Right hindlimb (tissue), 1 donor: ENCODE data around the gene ZNF432.
A peak's percentile ranks its signal among the peaks of the same experiment; 100 is the strongest.
"Not testable (repeated sequence)": the region's sequence is repeated elsewhere in the genome, so short reads cannot be mapped to it uniquely, and the experiment has no call there.

ENCODE experiments used
- DNase-seq: peaks from one replicate; pipeline ENCODE4 v3.0.0-alpha.2; 2018

ZNF432 gene

GRCh38 chr19:52048555-52049501 is at the start of gene ZNF432:
ZNF432 (minus strand) TSS chr19:52048838; CDS start chr19:52046868, 1,970 bp downstream.
- DNase-seq: peak; percentile 97

GRCh38 chr19:52096416-52096815 is 47.8 kb upstream of the ZNF432 start:
- not testable (repeated sequence) for DNase-seq

- DNase-seq: peak; percentile 97
Observed at GRCh38 chr19:52095172-52096014, 46.8 kb upstream of the ZNF432 start, which contains the start of gene ZNF841. ZNF841 (minus strand) TSS chr19:52095765; CDS start chr19:52084801, 10,964 bp downstream.

- DNase-seq: no peak
Observed at GRCh38 chr19:52094526-52095130, 46.0 kb upstream of the ZNF432 start.

GRCh38 chr19:52086481-52086880 is 37.8 kb upstream of the ZNF432 start:
- no peak for DNase-seq

- no peak for DNase-seq
Observed at GRCh38 chr19:52070496-52070895, 21.9 kb upstream of the ZNF432 start.

DNA sequence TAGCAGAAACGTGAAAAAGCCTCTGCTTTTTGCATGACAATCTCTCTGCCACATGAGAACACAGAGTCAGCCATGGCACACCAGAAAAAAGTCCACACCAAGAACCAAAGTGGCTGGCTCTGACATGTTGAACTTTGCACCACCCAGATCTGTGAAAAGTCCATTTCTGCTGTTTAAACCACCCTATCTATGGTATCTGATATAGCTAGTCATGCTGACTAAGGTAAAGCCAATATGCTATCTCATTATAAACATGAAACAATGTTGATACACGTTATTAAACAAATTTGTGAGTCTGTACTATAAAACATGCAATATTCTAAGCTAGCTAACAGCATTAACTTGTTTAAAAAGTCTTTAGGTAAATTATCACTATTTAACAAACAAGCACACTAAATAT is 21.0 kb upstream of the ZNF432 start:
- no peak for DNase-seq

DNA sequence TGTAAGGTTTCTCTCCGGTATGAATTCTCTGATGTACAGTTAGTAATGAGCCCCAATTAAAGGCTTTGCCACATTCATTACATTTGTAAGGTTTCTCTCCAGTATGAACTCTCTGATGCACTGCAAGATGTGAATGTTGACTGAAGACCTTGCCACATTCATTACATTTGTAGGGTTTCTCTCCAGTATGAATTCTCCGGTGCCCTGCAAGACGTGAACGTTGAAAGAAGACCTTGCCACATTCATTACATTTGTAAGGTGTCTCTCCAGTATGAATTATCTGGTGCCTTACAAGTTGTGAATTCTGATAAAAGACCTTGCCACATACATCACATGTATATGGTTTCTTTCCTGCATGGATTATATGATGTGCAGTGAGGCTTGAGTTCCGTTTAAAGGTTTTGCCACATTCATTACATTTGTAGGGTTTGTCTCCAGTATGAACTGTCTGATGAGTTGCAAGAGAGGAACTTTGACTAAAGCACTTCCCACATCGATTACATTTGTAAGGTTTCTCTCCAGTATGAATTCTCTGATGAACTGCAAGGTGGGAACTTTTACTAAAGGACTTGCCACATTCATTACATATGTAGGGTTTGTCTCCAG is 17.7 kb upstream of the ZNF432 start:
- no peak for DNase-seq

GRCh38 chr19:52065399-52065798 is 16.8 kb upstream of the ZNF432 start:
- no peak for DNase-seq

GRCh38 chr19:52056480-52056879 is 7.8 kb upstream of the ZNF432 start:
- not testable (repeated sequence) for DNase-seq

GRCh38 chr19:52051736-52052135 is 3.1 kb upstream of the ZNF432 start:
- not testable (repeated sequence) for DNase-seq

DNA sequence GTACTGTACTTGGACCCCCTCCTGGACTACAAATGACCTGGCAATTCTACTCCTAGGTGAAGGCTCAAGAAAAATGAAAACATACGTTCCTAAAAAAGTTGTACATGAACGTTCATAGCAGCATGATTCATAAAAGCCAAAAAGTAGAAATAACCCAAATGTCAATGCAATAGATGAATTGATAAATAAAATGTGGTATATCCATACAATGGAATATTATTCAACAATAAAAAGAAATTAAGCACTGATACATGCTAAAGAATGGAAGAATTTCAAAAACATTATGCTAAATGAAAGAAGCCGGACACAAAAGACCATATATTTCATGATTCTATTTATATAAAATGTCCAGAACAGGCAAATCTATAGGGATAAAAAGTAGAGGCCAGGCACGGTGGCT is 9.5 kb downstream of the ZNF432 start:
- no peak for DNase-seq

DNA sequence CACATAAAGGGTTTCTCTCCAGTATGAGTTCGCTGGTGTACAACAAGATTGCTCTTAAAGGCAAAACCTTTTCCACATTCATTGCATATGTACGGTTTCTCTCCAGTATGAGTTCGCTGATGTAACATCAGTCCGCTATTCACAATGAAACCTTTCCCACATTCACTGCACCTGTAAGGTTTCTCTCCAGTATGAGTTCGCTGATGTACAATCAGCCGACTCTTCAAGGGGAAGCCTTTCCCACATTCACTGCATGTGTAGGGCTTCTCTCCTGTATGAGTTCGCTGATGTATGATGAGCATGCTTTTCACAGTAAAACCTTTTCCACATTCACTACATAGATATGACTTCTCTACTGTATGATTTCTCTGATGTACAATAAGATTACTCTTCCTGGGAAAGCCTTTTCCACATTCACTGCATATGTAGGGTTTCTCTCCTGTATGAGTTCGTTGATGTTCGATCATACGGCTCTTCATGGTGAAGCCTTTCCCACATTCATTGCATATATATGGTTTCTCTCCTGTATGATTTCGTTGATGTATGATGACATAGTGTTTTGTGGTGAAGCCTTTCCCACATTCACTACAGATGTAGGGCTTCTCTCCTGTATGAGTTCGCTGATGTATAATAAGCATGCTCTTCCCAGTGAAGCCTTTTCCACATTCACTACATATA is 14.4 kb downstream of the ZNF432 start:
- no peak for DNase-seq

GRCh38 chr19:52028780-52029123 is 19.9 kb downstream of the ZNF432 start:
- no peak for DNase-seq

- DNase-seq: peak; percentile 94
Observed at GRCh38 chr19:52028027-52028779, 20.4 kb downstream of the ZNF432 start, which contains the start of gene ZNF614. ZNF614 (minus strand) TSS chr19:52028379; CDS start chr19:52025745, 2,634 bp downstream.

DNA sequence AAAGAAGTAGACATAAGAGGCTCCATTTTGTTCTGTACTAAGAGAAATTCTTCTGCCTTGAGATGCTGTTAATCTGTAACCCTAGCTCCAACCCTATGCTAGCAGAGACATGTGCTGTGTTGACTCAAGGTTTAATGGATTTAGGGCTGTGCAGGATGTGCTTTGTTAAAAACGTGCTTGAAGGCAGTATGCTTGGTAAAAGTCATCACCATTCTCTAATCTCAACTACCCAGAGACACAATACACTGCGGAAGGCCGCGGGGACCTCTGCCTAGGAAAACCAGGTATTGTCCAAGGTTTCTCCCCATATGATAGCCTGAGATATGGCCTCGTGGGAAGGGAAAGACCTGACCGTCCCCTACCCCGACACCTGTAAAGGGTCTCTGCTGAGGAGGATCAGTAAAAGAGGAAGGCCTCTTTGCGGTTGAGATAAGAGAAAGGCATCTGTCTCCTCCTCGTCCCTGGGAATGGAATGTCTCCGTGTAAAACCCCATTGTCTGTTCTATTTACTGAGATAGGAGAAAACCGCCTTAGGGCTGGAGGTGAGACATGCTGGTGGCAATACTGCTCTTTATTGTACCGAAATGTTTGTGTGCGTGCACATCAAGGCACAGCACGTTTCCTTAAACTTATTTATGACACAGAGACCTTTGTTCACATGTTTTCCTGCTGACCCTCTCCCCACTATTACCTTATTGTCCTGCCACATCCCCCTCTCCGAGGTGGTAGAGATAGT is 22.2 kb downstream of the ZNF432 start:
- DNase-seq: not testable (repeated sequence)

DNA sequence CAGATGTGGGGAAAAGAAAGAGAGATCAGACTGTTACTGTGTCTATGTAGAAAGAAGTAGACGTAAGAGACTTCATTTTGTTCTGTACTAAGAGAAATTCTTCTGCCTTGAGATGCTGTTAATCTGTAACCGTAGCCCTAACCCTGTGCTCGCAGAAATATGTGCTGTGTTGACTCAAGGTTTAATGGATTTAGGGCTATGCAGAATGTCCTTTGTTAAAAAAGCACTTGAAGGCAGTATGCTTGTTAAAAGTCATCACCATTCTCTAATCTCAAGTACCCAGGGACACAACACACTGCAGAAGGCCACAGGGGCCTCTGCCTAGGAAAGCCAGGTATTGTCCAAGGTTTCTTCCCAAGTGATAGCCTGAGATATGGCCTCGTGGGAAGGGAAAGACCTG is 24.2 kb downstream of the ZNF432 start:
- not testable (repeated sequence) for DNase-seq

- no peak for DNase-seq
Observed at GRCh38 chr19:52022193-52022592, 26.4 kb downstream of the ZNF432 start.

- DNase-seq: no peak
Observed at GRCh38 chr19:52020506-52020905, 28.1 kb downstream of the ZNF432 start.

GRCh38 chr19:52010674-52011073 is 38.0 kb downstream of the ZNF432 start:
- DNase-seq: no peak
